Superior temporal gyrus (tissue), 1 donor: Measurements from ENCODE around the gene NAP1L1.
A peak's percentile ranks its signal among the peaks of the same experiment; 100 is the strongest.

Source experiments
- DNase-seq: peaks from one replicate; pipeline ENCODE4 v3.0.0-alpha.2; 2016; ENCODE audit errors: extremely low spot score

The NAP1L1 gene

DNA sequence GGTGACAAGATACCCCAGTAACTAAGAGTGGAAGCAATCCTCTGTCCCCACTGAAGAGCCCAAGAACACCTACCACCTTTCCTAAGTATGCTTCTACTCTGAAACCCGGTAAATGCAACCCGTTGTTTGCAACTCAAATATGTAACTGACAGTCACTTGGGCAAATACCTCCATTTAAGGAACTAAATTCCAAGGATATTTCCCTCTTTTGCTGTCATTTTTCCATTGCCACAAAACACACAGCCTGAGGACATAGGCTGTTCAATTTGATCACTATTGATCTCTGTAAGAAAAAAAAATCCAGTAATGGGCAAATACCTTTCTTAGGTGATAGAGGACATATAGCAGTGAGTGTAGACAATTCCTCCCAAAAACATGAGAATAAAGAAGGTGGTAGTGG lies 46.3 kb downstream of the NAP1L1 start:
- no peak for DNase-seq

DNA sequence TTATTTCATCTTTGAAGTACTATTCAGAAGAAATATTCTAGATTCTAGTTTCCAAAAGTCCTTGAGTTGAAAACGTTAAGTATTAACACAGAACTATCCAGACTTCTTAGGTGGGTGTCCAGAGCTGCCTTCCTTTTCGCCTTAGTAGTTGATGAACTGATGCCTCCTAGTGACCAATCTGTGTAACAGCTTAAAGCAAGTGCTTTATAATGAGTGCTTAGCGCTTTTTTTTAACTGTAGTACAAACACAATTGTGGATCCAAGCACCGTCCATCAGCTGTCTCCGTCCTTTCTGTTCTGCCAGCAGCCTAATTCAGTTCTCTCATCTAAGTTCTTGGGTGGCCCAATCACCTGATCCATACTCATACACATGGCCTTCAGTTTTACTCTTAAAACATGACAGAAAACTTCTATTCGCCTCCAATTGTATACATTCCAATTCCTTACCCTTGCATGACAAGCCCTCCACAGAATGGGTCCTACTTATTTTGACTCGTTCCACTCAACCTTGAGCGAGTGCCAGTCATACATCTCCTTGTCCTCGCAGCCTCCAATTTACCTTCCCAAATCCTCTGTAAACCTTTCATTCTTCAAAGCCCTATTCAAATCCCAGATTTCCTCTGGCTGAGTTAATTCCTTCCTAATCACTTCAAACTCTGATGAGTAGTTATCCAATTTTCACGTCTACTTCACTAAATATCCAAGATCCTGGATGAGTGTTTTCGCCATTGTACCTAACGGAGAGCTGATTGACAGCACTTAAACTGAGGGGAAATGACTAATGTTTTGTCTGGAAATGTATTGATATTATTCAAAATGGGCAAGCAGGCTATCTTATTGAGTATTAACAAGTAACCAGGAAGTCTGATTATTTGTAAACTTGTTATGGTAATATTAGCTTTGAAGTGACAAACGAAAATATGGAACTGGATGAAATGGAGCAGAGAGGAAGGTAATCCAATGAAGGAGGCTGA lies 47.1 kb downstream of the NAP1L1 start:
- DNase-seq = peak; percentile 86

GRCh38 chr12:76035045-76035444 lies 49.4 kb downstream of the NAP1L1 start:
- DNase-seq = no peak

DNA sequence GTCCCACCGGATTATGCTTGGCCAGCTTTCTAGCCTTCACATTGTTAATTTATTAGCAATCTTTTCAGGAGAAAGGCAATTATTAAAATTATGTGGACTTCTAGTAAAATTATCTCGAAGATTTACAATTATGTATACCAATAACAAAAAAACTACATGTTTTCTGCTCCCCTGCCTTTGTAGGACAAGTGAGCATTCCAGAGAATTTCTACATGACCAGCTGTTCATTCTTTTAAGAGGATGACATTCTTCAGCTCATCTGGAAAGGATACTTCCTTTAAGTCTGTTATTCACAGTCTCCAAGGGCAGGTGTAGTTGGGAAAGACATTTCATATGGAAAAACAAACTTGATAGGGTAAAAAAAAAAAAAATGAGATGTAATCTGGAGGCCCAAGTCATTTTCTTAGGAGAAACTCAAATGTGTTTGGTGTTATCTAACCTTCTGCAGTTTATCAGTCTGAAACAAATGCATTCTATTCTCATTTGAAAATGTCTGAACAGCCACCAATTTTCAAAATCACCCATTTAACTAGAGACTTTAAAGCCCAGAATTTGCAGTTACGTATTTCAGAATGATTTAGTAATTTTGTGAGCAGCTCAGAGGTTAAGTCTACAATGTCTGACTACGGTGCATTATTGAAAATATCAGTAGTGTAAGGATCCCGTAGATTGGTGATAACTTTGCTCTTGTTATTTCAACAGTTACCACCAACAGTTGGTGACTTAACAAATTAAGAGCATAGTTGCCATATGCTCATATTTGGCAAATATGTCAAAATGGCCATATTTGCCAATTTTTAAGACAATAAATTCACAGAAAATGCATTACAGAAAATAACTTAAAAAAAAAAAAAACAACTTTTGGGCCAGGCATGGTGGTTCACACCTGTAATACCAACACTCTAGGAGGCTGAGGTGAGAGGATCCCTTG lies 51.1 kb downstream of the NAP1L1 start:
- DNase-seq = peak; percentile 28

GRCh38 chr12:76032043-76032981 lies 52.2 kb downstream of the NAP1L1 start:
- peak; percentile 60 for DNase-seq

DNA sequence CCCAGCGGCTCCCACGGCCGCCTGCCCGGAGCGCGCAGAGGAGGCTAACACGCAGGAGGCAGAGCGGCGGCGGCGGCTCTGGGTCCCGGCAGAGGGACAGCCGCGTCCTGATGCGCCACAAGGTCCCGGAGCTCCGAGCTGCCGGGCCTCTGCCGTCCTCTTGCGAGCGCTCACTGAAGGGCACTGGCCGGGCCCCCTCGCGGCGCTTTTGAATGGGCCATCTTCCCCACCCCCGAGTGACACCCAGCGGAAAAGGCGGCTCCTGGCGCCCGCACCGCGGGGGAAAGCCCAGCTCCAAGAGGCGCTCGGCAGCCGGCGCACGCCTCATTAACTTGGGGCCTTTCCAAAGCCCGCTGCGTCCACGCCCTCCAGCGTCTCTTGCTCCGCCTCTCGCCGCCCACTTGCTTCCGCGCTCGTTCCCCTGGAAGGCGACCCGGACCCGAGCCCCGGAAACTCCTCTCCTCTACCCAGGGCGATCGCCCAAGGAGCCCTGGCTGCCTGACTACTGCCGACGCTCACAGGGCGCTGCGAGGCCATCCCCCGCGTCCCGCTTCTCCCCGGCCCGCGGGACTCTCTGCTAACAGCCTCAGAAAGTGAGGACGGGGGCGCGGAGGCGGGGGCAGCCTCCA lies 53.0 kb downstream of the NAP1L1 start, which contains the start of gene PHLDA1:
PHLDA1 (minus strand) TSS at position 363 of the 629 bp plus-strand sequence.
- peak; percentile 90 for DNase-seq

- peak; percentile 51 for DNase-seq
These were observed 53.4 kb downstream of the NAP1L1 start for GRCh38 chr12:76031081-76031413.

GRCh38 chr12:76030341-76031080 lies 54.0 kb downstream of the NAP1L1 start:
- DNase-seq = no peak

- no peak for DNase-seq
These were observed 54.5 kb downstream of the NAP1L1 start for GRCh38 chr12:76029982-76030340.

DNA sequence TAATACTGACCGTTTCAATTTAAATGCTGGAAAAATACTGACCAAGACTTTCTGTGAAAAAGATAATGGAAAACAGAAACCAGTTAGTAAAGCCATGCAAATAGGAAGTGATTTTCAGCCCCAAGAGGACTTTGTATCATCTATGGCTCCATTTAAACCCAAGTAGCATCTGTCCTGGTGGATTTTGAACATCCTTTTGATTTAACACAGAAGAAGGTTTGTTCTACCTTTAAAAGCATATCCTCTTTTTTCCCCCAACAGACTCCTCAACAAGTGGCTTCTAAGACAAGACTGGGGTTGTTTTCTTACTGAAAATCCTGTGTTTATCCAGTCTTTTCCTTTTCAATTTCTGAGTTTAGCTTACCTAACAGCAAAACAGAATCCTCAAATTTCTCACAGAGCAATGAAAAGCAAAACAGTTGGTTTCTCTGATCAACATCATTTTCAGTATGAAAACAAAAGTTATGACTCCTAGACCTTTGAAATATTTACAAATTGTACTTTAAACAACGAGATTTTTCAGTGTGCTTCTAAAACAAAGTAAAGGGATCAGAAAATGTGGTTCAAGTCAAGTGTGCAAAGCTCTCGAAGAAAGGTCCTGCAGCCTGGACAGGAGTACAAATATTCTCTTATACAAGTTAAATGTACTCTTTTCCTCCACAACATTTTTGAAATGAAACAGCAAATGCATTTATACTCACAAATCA lies 55.8 kb downstream of the NAP1L1 start:
- DNase-seq = no peak

GRCh38 chr12:76026643-76027063 lies 57.8 kb downstream of the NAP1L1 start:
- DNase-seq = no peak

- no peak for DNase-seq
These were observed 58.6 kb downstream of the NAP1L1 start for GRCh38 chr12:76025601-76026575.

DNA sequence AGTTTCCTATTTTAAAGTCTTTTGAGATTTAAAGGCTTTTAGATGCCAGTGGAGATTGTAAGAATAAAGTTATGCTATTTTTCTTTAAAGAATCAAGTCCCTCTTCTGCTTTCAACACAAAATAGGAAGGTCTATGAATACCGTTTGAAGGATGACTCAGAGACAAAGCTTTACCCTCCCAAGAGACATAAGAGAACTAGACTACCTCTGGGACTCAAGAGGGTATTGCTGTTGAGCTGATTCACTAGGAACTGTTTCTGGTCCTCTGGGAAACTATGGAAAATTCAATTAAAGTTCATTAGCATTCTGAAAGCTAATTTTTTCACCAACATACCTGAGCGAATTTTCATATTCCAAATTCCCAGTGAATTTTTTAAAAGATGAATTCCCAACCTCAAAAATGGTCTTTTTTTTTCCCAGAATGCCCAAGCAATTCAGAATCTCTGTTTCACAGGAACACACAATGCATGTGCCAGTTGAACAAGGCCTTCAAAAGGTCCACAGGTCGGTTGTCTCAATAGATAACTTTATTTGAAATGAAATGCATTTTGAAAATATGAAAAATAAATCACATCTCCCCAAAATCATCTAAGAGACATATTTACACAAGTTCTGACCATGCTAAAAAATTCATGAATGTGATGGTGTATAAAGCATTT lies 59.4 kb downstream of the NAP1L1 start:
- no peak for DNase-seq

DNA sequence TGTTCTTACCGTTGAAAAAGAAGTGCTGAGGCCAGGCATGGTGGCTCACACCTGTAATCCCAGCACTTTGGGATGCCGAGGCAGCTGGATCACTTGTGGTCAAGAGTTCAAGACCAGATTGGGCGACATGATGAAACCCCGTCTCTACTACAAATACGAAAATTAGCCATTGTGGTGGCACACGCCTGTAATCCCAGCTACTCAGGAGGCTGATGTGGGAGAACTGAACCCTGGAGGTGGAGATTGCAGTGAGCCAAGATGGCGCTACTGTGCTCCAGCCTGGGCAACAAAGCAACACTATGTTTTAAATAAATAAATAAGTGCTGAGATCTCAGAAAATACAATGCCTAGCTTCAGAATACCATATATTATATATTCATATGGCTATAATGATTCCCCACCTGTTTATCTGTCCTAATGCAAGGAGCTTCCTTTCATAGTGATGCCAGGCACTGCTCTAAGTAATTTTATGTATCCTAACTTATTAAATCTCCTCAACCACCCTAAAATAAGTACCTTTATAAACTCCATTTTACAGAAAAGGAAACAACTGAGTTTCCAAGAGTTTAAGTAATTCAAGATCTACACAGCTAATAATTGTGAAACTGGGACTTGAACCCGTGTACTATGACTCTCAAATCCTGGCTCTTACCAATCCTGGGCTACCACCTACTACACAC lies 60.2 kb downstream of the NAP1L1 start:
- no peak for DNase-seq

DNA sequence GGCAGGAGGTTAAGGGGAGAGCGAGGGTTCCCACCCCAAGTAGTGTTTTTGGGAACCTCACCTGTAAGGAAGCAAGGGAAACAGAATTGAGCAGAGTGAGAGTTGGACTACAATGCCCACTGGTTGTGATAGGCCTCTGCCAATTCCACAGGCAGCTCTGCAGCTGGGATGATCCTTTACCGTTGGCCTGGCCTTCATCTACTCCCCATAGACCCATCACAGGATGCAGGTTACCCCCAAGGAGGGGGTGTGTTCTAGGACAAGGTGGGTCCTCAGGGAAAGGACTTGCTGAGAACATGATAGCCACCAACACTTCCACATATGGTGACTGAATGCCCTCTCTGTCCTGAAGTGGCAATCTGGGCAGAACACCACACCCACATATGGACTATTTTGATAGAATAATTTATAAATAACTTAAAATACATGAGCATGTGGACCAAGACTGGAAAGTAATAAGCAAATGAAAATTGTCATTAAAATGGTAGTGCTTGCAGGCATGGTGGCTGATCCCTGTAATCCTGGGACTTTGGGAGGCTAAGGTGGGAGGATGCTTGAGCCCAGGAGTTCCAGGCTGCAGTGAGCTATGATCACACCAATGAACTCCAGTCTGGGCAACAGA lies 61.3 kb downstream of the NAP1L1 start:
- no peak for DNase-seq

- no peak for DNase-seq
These were observed 62.0 kb downstream of the NAP1L1 start for GRCh38 chr12:76022506-76022905.
